Measurements from ENCODE around the gene LMAN2L.

- TF ChIP-seq SUZ12 (IDR thresholded peaks at IDR 0.05; ENCODE audit: extremely low read depth, insufficient read depth, insufficient read length) (no peak), YY1 (IDR thresholded peaks at IDR 0.05; ENCODE audit: insufficient read depth, insufficient read length) (no peak)
Measured at GRCh38 chr2:96680561-96681141, 59.2 kb downstream of the LMAN2L start.
